Left renal cortex interstitium (tissue), 4 donors: ENCODE measurements around the gene PEX12. TPM values are rescaled to one million over a fixed set of nuclear protein-coding genes. Genes with fewer than 3 reads are reported as not detected.
"Not testable (repeated sequence)": the region's sequence is repeated elsewhere in the genome, so short reads cannot be mapped to it uniquely, and the experiment has no call there.

ENCODE experiments used
- DNase-seq, 4 donors: peaks; one replicate each; pipeline ENCODE4 v3.0.0-alpha.2; 2013; ENCODE audit warnings: low read depth in 4 of 4, low spot score in 2 of 4, missing footprints in 1 of 4
- polyA plus RNA-seq, 4 donors: library from polyadenylated mRNA; unstranded; fragments of 120-200 nt; gene quantifications; one replicate each; pipeline ENCODE4 v1.2.1, GENCODE V29; 2013; ENCODE audit not compliant: insufficient read length in 4 of 4

Gene PEX12
- polyA plus RNA-seq, 4 donors: 10.5 to 12.1 (median 11.3) TPM

DNA sequence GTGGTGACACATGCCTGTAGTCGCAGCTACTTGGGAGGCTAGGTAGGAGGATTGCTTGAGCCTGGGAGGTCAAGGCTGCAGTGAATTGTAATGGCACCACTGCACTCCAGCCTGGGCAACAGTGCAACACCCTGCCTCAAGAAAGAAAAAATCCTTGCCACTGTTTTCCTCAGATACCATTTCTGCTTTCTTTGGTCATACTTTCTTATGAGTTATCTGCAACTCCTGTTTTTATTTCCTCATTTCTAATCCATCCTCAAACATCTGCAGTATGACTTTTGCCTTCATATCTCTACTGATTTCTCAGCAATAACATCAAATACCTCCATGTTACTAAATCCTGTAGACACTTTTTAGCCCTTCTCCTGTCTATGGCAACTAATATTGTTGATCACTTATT is 5.7 kb upstream of the PEX12 start:
- no peak for DNase-seq

DNA sequence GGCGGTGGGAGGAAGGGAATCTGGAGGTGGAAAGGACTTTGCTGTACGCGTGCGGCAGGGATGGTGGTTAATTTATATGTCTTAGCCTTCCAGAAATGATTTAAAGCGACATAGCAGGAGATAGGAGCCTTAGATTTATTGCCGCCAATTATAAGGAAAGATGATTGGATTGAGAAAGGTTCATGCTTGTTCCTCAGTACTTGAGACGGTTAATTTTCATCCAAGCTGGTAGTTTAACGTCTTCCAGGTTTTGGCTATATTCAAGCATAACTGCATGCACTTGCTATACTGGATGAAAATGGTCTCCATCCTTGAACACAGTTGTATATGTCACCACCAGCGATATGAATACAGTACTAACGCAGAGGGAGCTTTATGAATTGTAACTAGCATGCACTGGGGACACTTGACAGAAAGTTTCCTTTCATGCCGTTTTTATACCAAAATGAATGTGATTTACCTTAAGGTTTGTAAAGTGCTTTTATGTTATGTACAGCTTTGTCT is 610 bp upstream of the PEX12 start:
- no peak for DNase-seq

DNA sequence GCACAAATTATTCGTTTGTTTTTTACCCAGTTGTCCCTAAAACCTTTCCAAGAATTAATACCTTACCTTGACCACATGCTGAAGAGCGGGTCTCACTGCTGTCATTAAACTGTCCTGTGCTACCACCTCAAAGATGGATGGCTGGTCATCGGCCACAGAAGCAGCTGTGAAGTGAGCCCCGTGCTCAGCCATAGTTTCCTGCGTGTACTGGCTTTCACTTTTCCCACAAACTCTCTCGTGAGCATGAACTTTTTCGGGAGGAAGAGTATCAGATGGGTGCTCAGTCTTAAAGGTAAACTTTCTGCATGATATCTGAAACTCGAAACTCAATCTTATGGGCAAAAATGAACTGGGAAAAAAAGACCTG is 558 bp downstream of the PEX12 start:
- DNase-seq: no peak

DNA sequence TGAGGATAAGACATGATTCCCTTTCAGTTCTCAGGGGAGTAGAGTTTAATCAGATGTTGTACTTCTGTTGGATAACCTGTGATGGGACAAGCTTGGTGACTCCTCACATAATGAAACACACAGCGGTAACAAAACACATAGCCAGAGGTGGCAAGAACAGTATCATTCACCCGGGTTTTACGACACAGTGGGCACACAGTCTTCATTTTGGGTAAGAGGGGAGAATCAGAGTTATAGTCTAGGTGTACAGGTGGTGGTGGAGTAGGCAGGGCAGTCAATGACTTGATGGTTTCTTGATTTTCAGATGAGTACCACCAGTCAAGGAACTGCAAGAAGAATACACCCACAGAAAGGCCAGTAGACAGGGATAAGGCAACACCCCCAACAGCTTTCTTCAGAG is 2.6 kb downstream of the PEX12 start:
- DNase-seq: no peak

DNA sequence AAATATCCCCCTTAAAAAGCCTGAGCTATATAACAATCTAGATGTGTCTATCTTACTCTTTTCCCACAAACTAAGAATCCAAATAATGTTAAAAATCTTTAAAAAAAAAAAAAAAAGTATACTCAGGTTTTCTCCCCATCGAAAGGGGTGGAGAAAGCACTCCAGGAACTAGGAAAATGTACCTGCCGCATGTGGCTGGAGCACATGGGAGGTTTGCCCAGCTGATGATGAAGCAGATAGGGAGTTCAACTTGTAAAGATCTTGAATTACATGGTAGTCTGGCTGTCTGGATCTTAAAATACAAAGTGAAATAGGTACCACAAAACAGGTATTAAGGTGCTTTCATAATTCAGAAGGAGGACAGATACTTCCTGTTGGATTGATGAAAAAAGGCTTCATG is 9.0 kb downstream of the PEX12 start:
- DNase-seq: no peak

DNA sequence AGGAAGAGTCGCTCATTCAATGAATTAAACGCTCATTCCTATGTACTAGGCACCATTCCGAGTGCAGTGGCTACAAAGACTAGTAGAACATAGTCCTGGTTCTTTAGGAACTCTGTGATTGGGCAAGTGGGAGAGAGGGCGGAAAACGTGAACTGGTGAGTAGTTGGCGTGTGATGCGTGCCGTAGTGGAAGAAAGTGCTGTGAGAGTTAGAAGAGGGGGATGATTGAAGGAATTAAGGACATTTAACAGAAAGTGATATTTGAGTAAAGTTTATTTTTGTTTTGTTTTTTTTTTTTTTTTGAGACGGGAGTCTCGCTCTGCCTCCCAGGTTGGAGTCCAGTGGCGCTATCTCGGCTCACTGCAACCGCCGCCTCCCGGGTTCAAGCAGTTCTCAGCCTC is 9.8 kb downstream of the PEX12 start:
- DNase-seq: no peak

DNA sequence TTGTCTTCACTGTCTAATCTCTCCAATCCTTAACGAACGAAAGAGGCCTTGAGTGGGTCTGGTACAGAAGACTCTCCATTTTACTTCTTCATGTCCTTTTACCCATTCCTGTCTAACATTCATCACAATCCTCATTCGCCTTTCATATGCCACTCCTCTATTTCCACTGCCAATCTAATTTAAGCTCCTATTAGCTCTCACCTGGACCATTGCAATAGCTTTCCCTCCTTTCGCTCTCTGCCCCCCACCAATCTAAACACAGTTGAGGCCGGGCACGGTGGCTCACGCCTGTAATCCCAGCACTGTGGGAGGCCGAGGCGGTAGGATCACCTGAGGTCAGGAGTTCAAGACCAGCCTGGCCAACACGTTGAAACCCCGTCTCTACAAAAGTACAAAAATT is 11.4 kb downstream of the PEX12 start:
- DNase-seq: no peak

DNA sequence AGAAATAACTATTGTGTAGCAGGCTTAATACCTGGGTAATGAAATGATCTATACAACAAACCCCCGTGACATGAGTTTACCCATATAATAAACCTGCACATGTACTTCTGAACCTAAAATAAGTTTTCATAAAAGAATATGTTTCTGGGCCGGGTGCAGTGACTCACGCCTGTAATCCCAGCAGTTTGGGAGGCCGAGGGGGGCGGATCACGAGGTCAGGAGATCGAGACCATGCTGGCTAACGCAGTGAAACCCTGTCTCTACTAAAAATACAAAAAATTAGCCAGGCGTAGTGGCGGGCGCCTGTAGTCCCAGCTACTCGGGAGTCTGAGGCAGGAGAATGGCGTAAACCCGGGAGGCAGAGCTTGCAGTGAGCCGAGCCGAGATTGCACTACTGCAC is 15.2 kb downstream of the PEX12 start:
- DNase-seq: not testable (repeated sequence)

DNA sequence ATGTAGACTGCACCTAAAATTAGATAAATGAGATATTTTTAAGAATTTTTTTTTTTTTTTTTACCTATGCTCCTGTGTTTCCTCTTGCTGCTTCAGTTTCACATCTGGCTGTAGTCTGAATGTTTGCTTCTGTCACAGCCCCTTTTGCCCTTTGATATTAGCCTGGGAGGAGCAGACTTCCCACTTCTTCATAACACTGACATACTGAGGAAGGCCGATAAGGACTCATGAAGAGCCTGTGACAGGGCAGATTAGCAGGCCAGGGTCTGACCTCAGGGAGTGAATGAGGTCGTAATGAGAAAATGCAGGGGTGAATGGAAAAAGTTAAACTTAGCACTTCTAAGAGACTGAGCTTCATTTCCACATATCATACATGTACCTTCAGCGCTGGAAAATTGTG is 17.7 kb downstream of the PEX12 start, which contains the start of gene SLFN14:
Gene SLFN14, minus strand, starts transcription at position 117 of the 400 bp plus-strand sequence. CDS start 2,757 bp downstream, outside the sequence.
- DNase-seq: no peak

DNA sequence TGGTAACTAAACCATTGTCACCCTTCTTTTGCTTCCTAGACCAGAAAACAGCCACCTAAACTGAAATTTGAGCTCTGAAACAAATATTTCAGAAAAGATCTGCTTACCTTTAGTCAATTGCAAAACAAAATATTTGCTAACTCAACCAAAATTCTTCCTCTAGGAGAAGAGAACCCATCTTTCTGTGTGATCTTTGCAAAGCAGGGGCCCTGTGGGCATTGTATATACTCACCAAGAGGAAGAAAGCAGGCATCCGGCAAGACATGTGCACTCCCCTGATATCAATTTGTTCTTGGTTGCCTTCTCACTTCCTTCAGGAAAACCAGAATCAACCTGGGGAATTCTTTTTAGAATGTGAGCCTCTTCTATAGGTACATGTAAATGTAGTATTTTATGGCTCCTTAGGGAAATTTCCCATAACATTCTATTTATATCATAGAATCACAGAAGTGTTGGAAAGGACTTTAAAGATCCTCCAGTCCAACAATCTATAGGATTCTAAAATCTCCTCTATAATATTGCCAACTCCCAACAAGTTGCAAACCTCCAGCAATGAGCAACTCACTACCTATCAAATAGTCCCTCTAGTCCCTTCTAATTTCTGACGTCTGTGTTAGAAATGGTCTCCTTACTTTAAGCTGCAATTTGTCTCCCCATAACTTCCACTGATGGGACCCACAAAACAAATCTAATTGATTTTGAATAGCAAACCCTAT is 18.7 kb downstream of the PEX12 start:
- DNase-seq: no peak

DNA sequence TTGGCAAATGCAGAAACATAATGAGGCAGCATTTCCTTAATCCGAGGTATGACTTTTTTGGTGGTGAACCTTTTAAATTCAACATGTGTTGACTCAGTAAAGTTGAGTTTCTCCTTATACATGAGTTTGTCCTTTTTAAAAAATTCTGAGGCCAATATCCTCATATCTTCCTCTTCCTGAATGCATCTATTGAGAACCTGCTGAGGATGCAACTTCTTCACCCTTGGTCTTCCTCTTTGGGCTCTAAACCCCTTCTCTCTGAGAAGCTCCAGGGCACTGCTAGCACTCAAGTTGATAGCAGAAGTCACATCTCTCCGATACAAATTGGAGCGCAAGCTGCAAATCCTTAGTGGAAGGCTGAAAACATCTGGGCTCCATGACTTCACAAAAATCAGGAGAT is 21.0 kb downstream of the PEX12 start:
- no peak for DNase-seq

DNA sequence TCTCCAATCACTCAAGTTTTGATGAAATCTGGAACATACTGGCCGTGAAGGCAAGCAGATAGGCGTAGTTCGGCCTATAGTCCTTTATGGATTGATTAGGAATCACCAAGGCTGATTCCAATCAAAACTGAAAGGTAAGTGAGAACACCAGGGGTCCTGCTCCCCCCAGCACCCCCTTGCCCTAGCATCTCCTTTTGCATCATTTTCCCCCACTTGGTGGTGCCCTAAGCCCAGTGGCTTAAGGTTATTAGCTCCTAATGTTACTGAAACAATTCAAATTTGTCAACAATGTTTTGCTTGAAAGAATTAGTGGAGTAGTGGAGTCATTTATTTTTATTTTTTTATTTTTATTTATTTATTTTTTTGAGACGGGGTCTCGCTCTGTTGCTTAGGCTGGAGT is 22.7 kb downstream of the PEX12 start:
- no peak for DNase-seq

DNA sequence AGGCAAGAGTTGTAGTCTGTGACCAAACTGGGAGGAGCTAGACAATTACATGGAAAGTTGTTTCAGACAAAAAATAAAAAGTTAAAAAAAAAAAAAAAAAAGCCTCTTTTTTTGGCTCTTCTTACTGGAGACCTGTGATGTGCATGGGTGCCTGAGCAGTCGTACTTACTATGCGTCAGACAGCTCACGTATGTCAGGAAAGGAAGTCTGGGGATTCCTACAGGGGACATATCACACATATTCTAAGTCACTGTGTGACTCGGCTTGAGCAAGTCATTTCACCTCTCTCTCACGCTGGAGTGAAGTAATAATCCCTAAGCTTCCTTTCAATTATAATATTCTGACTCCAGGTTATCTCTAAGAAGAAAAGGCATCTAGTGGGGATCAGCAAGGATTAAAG is 23.7 kb downstream of the PEX12 start:
- no peak for DNase-seq

DNA sequence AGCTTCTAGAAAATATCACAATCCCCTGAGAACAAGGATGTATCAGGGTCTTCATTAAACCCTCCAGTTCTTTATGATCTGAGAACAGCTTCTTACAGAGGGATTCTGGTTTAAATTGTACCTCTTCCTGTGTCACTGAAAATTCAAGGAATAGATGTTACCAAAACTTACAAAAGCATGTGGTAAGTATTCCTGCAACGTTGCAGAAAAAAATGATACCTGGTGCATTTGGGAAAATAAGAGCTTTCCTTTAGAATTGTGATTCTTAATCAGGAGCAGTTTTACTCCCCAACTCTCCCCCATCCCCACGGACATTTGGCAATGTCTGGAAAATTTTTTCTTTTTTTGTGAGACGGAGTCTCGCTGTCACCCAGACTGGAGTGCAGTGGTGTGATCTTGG is 25.1 kb downstream of the PEX12 start:
- DNase-seq: no peak

DNA sequence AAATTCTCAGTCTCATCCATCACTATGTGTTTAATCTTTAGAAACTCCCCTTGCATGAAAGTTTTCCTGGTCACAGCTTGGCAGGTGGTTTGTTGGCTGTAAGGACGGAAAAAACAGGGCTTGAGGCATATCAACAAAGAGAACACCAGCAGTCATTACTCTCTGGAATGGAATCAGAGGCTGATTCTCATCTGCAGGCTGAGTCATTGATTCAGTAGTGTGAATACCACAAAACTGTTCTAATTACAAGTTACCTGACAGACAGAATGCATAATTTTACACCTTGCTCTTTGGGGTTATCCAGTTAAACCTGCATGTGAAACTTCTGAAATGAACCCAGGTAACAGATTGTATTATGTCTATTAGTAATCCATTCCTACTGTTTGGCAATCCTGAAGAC is 29.4 kb downstream of the PEX12 start:
- DNase-seq: no peak

DNA sequence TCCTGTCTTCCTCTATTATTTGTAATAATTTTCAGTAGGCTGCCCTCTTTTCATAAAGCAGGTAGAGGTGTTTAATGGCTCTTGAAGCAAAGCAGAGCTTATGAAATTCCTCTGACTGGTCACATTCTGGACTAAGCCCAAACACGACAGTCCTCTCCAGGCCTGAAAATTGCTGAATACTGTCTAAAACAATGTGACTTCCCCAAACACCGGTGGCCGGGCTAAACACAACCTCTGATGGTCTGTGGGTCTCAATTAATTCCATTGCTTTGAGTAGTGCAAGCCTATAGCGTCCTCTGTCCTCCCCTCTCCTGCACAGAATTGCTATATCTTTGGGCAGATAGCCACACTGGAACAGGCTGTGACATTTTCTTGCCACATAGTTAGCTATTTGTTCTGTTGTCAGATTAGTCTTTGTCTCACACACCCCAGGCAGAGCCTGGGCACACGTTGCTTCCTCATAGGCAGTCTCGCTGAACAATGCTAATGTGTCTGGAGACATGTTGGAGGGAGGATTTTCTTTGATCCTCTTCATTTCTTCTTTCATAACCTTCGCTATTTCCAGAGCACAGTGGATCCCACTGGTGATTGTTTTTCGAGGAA is 30.1 kb downstream of the PEX12 start:
- no peak for DNase-seq

DNA sequence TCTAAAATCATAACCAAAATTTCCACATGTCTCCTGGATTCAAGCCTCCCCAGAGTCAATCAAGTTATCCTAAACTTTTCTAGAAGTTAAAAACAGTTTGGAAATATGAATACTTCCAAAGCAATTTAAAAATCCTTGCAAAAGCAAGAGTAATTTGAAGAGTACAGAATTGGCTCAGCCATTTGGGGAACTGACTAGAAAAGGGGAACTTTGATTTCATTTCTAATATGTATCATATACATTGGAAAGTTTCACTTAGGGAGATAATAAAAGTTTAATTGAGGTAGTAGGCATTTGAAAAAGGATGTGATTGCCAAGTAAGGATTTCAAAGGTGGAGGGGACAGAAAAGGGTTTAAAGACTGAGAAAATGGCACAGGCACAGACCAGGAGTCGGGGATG is 31.9 kb downstream of the PEX12 start:
- DNase-seq: no peak

DNA sequence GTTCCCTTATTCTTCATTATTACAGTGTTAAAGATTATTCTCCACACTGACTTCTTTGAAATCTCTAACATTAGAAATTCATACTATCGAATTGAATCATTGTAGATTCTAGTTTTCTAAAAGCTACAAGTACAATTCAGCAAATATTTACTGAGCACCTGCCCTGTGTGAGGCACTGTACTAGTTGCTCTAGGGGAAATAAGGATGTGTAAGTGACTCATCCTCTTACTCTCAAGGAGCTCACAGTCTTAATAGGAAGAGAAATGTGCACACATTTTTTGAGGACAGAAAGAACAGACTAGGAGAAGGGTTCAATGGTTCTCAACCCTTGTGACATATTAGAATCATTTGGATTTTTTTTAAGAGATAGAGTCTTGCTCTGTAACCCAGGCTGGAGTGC is 33.2 kb downstream of the PEX12 start:
- no peak for DNase-seq

DNA sequence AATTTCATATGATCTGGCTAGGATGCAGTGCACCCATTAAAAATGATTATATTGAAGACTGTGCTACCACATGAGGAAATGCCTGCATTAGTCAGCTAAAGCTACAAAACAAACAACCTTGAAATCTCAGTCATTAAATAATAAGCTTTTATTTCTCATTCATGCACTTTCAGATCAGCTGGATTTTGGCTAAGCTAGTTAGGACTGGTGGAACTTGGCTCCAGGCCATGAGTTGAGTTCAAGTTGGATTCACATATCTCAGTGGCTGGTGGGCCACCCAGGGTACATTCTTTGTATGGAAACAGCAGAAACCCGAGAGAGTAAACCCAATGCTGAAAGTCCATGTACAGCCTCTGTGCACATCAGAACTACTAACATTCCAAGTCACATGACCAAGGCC is 34.5 kb downstream of the PEX12 start:
- no peak for DNase-seq

DNA sequence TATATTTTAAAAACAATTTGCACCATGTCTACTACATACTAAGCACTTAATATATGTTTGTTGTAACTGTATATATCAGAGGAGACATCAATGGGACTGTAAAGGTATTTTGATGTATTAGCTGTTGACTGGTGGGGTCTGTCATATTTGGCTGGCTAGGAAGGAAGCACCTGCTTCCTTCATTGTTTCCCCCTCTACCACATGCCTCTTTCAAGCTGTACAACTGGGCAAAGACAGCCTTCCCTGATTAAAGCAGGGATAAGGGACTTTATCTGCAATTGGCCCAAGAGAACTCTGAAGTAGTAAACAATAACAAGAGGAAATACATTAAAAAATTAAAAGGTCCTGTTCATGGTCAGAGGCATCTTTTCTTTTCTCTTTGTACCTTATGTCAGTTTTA is 35.4 kb downstream of the PEX12 start:
- DNase-seq: no peak

DNA sequence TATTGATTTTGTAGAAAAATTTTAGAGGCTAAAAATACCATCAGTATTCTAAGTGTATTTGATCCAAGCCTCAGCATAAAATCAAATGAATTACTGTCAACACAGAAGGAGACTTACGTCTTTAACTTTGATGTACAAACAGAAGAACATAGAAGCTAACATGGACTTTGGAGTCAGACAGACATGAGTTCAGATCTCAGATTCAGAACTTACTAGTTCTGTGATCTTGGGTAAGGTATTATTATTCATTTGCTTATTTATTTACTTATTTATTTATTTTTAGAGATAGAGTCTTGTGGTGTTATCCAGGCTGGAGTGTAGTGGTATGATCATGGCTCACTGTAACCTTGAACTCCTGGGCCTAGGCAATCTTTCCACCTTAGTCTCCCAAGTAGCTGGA is 36.9 kb downstream of the PEX12 start:
- no peak for DNase-seq

DNA sequence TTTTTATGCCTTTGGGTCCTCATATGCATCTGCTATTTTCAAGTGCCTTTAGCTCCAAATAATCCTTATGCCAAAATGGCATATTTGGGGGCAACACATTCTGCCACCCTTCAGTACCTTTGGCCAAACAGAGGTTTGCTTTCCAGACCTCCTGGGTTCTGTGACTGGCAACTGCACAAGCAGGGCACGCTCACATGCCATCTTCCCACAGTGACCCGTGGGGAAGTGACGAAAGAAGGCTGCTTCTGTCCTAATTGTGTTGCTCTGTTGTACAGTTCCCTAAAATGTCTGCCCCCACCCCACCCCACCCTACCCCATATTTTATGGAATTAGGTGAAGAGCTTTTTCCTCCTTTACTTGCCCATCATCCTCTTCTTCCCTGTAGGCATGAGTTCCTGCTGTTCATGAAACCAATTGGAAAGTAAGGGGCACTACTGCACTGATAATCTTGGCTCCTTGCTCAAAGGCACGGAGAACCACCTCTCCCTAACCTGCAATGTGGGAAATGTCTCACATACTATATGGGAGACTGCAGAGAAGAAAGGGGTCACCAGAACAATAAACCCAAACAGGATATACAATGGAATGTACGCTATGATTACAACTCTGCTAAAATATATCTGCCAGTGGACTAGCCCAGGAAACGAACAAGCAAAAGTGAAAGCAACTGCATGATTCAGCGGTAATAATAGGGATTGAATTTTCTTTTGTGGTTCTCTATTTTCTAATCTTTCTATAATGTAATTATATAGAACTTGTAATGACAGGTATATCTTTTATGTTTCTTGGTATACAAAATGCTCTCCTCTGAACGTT is 37.6 kb downstream of the PEX12 start:
- no peak for DNase-seq
